Hepatocyte (in vitro differentiated cells): Measurements from ENCODE around the gene ARL4A. TPM values are rescaled to one million over a fixed set of nuclear protein-coding genes. Genes with fewer than 3 reads are reported as not detected.
"Not testable (repeated sequence)": the region's sequence is repeated elsewhere in the genome, so short reads cannot be mapped to it uniquely, and the experiment has no call there.

Experiments used
- DNase-seq: peaks from one replicate; pipeline ENCODE4 v3.0.0-alpha.2; 2016; ENCODE audit warnings: low spot score
- H2AFZ ChIP-seq: fragments of 200-600 bp; sonication (generic); 2 replicates; pipeline ENCODE4 v1.6.0; 2016; ENCODE audit warnings: antibody characterized with exemption, mild to moderate bottlenecking
- H3K27ac ChIP-seq: fragments of 200-600 bp; sonication (generic); 2 replicates; pipeline ENCODE4 v1.5.1; 2016; ENCODE audit warnings: mild to moderate bottlenecking
- H3K27me3 ChIP-seq: fragments of 200-600 bp; sonication (generic); 2 replicates; pipeline ENCODE4 v1.6.1; 2016
- H3K36me3 ChIP-seq: fragments of 200-600 bp; sonication (generic); replicated peaks from 2 replicates; pipeline ENCODE4 v1.5.1; 2016; ENCODE audit warnings: low read depth; ENCODE audit not compliant: insufficient read depth
- H3K4me1 ChIP-seq: fragments of 200-600 bp; sonication (generic); 2 replicates; pipeline ENCODE4 v1.5.1; 2016; ENCODE audit warnings: mild to moderate bottlenecking, moderate library complexity; ENCODE audit not compliant: insufficient read depth
- H3K4me2 ChIP-seq: fragments of 200-600 bp; sonication (generic); 2 replicates; pipeline ENCODE4 v1.6.0; 2016
- H3K4me3 ChIP-seq: fragments of 200-600 bp; sonication (generic); 2 replicates; pipeline ENCODE4 v1.5.1; 2016; ENCODE audit warnings: mild to moderate bottlenecking
- H3K79me2 ChIP-seq: fragments of 200-600 bp; sonication (generic); 2 replicates; pipeline ENCODE4 v1.6.0; 2017; ENCODE audit warnings: mild to moderate bottlenecking
- H3K9me2 ChIP-seq: fragments of 200-600 bp; sonication (generic); replicated peaks from 2 replicates; pipeline ENCODE4 v1.6.0; 2017; ENCODE audit warnings: mild to moderate bottlenecking; ENCODE audit not compliant: insufficient read depth
- H3K9me3 ChIP-seq: fragments of 200-600 bp; sonication (generic); 2 replicates; pipeline ENCODE4 v1.5.1; 2016; ENCODE audit warnings: low read depth, mild to moderate bottlenecking
- H4K20me1 ChIP-seq: fragments of 200-600 bp; sonication (generic); 2 replicates; pipeline ENCODE4 v1.6.0; 2016; ENCODE audit warnings: mild to moderate bottlenecking; ENCODE audit not compliant: insufficient read depth, poor library complexity, severe bottlenecking
- EZH2 ChIP-seq: fragments of 200-600 bp; sonication (generic); IDR thresholded peaks from 2 replicates; pipeline ENCODE4 v1.6.1; 2016; ENCODE audit warnings: antibody characterized with exemption, mild to moderate bottlenecking, borderline replicate concordance
- EZH2phosphoT487 ChIP-seq: fragments of 200-600 bp; sonication (generic); IDR thresholded peaks from one replicate; pipeline ENCODE4 v1.6.1; 2018; ENCODE audit warnings: antibody characterized with exemption, mild to moderate bottlenecking, low read depth, moderate library complexity; ENCODE audit not compliant: unreplicated experiment, severe bottlenecking
- WGBS: methylation state at CpG from one replicate; pipeline ENCODE4 v1.1.6; 2016; ENCODE audit warnings: low lambda C conversion rate; ENCODE audit errors: missing lambda C conversion rate; 5-methylcytosine and 5-hydroxymethylcytosine counted together
- polyA plus RNA-seq: library from polyadenylated mRNA; unstranded; fragments of >200 nt; fragmentation: Nextera tagmentation; extraction: Ambion mirVana; gene quantifications from 2 replicates; pipeline ENCODE4 v1.2.1, GENCODE V29; 2016
- total RNA-seq: library from RNA; depleted of rRNA; stranded (reverse); fragments of >200 nt; gene quantifications from 2 replicates; pipeline ENCODE4 v1.2.3, GENCODE V29; 2014
- TF ChIP-seq, protein P1 (sequence below): fragments of 200-600 bp; sonication (generic); IDR thresholded peaks from 2 replicates; pipeline ENCODE4 v1.5.1; 2016; ENCODE audit warnings: antibody characterized with exemption, mild to moderate bottlenecking; ENCODE audit not compliant: poor library complexity

Gene ARL4A
- total and polyA plus RNA-seq, 2 experiments from 2014 or later: 60.3 to 64.0 TPM

DNA sequence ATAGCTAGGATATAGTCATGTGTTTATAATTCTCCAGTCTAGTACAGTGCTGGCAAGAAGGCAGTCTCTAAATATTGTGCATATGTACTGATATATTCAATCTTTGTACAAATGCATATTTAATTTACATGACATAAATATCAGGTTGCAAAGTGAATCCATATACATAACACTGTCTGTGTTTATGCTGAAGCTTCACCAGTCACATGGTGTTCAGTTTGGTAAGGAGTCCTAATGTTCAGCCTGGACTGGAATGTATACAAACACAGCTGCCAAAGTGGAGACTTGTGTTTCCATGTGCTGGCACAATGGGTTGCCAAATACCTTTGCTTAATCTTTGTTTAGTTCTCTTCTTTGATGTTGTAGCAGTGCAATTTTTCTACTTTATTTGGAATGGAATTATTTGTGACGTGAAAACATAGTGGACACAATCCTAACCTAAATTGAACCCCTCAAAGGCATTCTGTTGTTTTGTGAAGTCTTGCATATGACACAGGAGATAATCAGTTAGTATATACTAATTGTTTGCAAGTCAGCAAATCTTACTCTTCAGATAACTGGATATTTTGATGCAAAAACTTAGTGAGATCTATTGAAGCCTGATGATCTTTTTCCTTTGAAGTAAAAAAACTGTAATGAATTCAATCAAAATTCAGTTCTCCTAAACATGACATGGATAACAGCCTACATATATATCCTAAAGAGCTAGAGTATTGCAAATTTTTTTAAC lies 17.3 kb upstream of the ARL4A start:
- H3K27me3 ChIP-seq: no peaks in the 10 kb centered on the region
- H3K27ac ChIP-seq: peak overlapping the region; percentile 28
- H3K4me1 ChIP-seq: no peaks in the 10 kb centered on the region
- H3K9me3 ChIP-seq: no peaks in the 10 kb centered on the region
- no peaks in the 10 kb centered on the region for H3K9me2 ChIP-seq
- no peak overlapping the region for H3K4me3 ChIP-seq
- no peaks in the 10 kb centered on the region for H4K20me1 ChIP-seq
- H2AFZ ChIP-seq: no peak overlapping the region
- no peaks in the 10 kb centered on the region for H3K36me3 ChIP-seq
- no peak overlapping the region for H3K4me2 ChIP-seq
- H3K79me2 ChIP-seq: no peaks in the 10 kb centered on the region
- no peak for TF ChIP-seq EZH2phosphoT487
- TF ChIP-seq EZH2: no peak
- TF ChIP-seq, protein P1, sequence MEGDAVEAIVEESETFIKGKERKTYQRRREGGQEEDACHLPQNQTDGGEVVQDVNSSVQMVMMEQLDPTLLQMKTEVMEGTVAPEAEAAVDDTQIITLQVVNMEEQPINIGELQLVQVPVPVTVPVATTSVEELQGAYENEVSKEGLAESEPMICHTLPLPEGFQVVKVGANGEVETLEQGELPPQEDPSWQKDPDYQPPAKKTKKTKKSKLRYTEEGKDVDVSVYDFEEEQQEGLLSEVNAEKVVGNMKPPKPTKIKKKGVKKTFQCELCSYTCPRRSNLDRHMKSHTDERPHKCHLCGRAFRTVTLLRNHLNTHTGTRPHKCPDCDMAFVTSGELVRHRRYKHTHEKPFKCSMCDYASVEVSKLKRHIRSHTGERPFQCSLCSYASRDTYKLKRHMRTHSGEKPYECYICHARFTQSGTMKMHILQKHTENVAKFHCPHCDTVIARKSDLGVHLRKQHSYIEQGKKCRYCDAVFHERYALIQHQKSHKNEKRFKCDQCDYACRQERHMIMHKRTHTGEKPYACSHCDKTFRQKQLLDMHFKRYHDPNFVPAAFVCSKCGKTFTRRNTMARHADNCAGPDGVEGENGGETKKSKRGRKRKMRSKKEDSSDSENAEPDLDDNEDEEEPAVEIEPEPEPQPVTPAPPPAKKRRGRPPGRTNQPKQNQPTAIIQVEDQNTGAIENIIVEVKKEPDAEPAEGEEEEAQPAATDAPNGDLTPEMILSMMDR: no peak
- 39% methylated on average over 1 of the region's 1 CpG for WGBS
- DNase-seq: peak; percentile 23

DNA sequence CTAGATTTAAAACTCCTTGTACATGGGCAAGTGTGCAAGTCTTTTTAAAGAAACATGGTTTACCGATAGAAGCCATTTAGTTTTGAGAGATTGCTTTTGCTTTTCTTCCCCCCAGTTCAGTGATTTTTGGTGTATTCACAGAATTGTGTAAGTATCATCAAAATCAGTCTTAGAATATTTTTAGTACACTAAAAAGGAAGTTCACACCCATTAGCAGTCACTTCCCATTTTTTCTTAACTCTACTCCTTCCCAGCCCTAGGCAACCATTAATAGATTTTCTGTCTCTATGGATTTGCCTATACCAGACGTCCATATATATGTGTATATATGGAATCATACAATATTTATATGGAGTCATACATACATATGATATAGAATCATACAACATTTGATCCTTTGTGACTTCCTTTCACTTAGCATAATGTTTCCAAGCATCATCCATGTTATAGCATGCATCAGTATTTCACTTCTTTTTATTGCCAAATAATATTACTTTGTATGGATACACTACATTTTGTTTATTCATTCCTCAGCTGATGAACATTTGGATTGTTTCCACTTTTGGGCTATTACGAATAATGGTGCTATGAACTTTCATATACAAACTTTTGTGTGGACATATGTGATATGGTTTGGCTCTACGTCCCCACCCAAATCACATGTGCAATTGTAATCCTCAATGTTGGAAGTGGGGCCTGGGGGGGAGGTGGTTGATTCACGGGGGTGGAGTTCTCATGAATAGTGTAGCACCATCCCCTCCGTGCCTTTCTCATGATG lies 16.5 kb upstream of the ARL4A start:
- Histone ChIP-seq H3K36me3 (no peaks in the 10 kb centered on the region), H3K4me1 (no peaks in the 10 kb centered on the region), H4K20me1 (no peaks in the 10 kb centered on the region), H3K4me3 (no peak overlapping the region), H2AFZ (no peak overlapping the region), H3K4me2 (no peak overlapping the region), H3K9me3 (no peaks in the 10 kb centered on the region), H3K79me2 (no peaks in the 10 kb centered on the region), H3K27ac (peak overlapping the region; percentile 28), H3K27me3 (no peaks in the 10 kb centered on the region), H3K9me2 (no peaks in the 10 kb centered on the region)
- TF ChIP-seq, protein P1: no peak
- TF ChIP-seq EZH2phosphoT487 (no peak), EZH2 (no peak)
- DNase-seq: no peak
- 80% methylated on average over 6 of the region's 6 CpGs for WGBS

DNA sequence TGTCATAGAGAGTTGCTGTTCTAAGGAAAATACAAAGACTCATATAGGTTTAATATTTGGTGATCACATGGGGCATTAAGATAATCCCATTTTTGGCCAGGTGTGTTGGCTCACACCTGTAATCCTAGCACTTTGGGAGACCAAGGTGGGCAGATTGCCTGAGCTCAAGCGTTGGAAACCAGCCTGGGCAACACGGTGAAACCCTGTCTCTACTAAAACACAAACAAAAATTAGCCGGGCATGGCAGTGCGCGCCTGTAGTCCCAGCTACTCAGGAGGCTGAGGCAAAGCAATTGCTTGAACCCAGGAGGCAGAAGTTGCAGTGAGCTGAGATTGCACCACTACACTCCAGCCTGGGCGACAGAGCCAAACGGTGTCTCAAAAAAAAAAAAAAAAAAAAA lies 14.0 kb upstream of the ARL4A start:
- H3K79me2 ChIP-seq, H2AFZ ChIP-seq, H3K36me3 ChIP-seq, H3K9me3 ChIP-seq, H3K4me3 ChIP-seq, H3K9me2 ChIP-seq, H3K4me1 ChIP-seq, H3K27me3 ChIP-seq, DNase-seq, H3K27ac ChIP-seq, H3K4me2 ChIP-seq, H4K20me1 ChIP-seq: not testable (repeated sequence)
- WGBS: 97% methylated on average over 7 of the region's 7 CpGs

DNA sequence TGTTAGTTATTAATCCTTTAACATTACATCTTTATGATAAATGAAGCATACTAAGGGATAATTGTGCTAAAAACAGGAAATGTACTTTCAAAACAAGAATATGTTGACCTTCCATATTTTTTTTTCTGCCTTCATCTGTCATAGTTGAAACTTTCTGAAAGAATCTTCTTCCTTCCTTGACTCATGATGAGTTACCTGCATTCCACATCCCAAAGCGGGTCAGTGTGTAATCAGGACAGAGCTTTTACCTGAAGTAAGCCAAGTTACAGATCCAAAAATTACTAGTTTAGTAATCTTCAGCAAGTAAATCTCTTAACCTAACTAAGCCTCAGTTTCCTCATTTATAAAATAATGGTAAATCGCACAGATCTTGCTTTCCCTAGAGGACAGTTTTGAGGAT lies 13.4 kb upstream of the ARL4A start:
- 89% methylated on average over 2 of the region's 2 CpGs for WGBS
- Histone ChIP-seq H3K4me2 (no peak overlapping the region), H3K36me3 (no peaks in the 10 kb centered on the region), H3K79me2 (no peaks in the 10 kb centered on the region), H2AFZ (no peak overlapping the region), H3K9me3 (no peaks in the 10 kb centered on the region), H3K27me3 (no peaks in the 10 kb centered on the region), H4K20me1 (no peaks in the 10 kb centered on the region), H3K27ac (no peak overlapping the region), H3K4me3 (no peak overlapping the region), H3K4me1 (no peaks in the 10 kb centered on the region), H3K9me2 (no peaks in the 10 kb centered on the region)
- TF ChIP-seq, protein P1: no peak
- TF ChIP-seq EZH2phosphoT487 (no peak), EZH2 (no peak)
- DNase-seq: no peak
